Measurements from ENCODE around the gene ZKSCAN2. TPM values are rescaled to one million over a fixed set of nuclear protein-coding genes. Genes with fewer than 3 reads are reported as not detected.

Gene ZKSCAN2
- total RNA-seq, result 9.0 and 9.1 TPM in 2 replicates
- long read RNA-seq, full-length matches to known transcripts, result 1 of 5 reads
- long read RNA-seq, partial matches to known transcripts, result 0 of 5 reads
- long read RNA-seq, other reads (novel, unspliced or antisense), result 4 of 5 reads

DNA sequence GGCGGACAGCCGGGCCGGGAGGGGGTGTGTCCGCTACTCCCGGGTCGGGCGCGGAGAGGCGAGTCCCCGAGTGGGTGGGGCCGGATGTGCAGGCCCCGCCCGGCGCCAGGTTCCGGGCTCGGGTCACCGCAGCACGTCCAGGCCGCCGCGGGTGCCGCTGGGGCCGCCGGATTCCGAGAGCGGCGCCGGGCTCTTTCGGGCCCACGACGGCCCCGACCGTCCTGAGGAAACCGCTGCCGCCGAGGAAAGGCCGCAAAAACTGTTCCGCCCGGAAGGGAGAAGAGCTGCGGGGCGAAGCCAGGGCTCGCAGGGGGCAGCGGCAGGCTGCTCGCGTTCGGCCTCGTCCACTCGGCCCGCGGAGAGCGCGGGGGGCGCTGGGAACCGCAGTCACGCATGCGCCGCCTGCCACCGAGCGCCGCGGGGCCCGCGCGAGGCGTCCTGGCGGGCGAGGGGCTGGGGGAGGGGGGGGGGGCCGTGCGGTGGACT is at the start of gene ZKSCAN2:
Gene ZKSCAN2, minus strand, starts transcription at position 376 of the 486 bp plus-strand sequence. CDS start 718 bp downstream, outside the sequence.
- peaks cover 9% of the 10 kb centered on the region for H3K36me3 Mint-ChIP-seq (ENCODE audit: unreplicated experiment)
- peaks cover 40% of the 10 kb centered on the region for H3K4me1 Mint-ChIP-seq (ENCODE audit: unreplicated experiment)
- H3K9me3 Mint-ChIP-seq (ENCODE audit: unreplicated experiment), result no peaks in the 10 kb centered on the region
- TF ChIP-seq CTCF (IDR thresholded peaks at IDR 0.05), result no peak
- DNase-seq (ENCODE audit: extremely low spot score, unreplicated experiment), result peak; percentile 96
- H3K27me3 Mint-ChIP-seq (ENCODE audit: unreplicated experiment), result no peaks in the 10 kb centered on the region
- H3K4me3 Mint-ChIP-seq (ENCODE audit: unreplicated experiment), result peak within 1 kb of the TSS; percentile 94
- H3K27ac Mint-ChIP-seq (ENCODE audit: unreplicated experiment), result peak within 1 kb of the TSS; percentile 99

GRCh38 chr16:25299792-25300590 is 42.3 kb upstream of the ZKSCAN2 start:
- TF ChIP-seq CTCF (IDR thresholded peaks at IDR 0.05), result no peak
- no peak for DNase-seq (ENCODE audit: extremely low spot score, unreplicated experiment)
- no peak overlapping the region for H3K27ac Mint-ChIP-seq (ENCODE audit: unreplicated experiment)
- no peak overlapping the region for H3K4me3 Mint-ChIP-seq (ENCODE audit: unreplicated experiment)
- H3K9me3 Mint-ChIP-seq (ENCODE audit: unreplicated experiment), result no peaks in the 10 kb centered on the region
- H3K36me3 Mint-ChIP-seq (ENCODE audit: unreplicated experiment), result no peaks in the 10 kb centered on the region
- H3K27me3 Mint-ChIP-seq (ENCODE audit: unreplicated experiment), result no peaks in the 10 kb centered on the region
- no peaks in the 10 kb centered on the region for H3K4me1 Mint-ChIP-seq (ENCODE audit: unreplicated experiment)

GRCh38 chr16:25298165-25298872 is 40.7 kb upstream of the ZKSCAN2 start:
- no peaks in the 10 kb centered on the region for H3K9me3 Mint-ChIP-seq (ENCODE audit: unreplicated experiment)
- H3K36me3 Mint-ChIP-seq (ENCODE audit: unreplicated experiment), result no peaks in the 10 kb centered on the region
- no peak for TF ChIP-seq CTCF (IDR thresholded peaks at IDR 0.05)
- H3K4me1 Mint-ChIP-seq (ENCODE audit: unreplicated experiment), result no peaks in the 10 kb centered on the region
- no peak overlapping the region for H3K4me3 Mint-ChIP-seq (ENCODE audit: unreplicated experiment)
- no peak overlapping the region for H3K27ac Mint-ChIP-seq (ENCODE audit: unreplicated experiment)
- H3K27me3 Mint-ChIP-seq (ENCODE audit: unreplicated experiment), result no peaks in the 10 kb centered on the region
- DNase-seq (ENCODE audit: extremely low spot score, unreplicated experiment), result no peak

DNA sequence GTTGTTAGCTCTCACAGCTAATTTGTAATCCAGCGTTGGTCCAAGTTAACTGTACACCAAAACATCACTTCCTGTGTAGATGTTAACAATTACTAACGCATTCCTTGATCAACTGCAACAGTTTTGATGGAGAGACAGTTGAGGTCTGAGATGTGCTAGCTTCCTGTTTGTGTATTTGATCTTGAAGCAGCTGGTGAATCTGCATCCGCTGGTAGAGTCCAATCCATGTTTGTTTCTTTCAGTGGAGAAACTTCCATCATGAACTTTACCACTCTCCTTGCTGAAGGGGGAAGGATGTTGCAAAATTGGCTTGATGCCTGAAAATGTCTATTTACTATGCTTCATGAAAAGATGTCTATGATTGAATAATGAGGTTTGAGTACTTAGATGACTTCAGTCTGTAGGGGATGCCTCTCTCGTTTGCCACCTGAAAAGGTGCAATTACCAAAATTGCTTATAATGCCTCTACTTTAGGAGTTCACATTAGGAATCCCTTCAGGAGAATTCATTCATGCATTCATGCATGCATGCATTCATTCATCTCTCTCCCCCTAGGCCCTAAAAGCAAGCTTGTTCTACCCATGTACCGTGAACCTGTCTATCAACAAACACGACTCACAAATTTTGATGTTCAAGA is 39.6 kb upstream of the ZKSCAN2 start:
- Mint-ChIP-seq H3K36me3 (ENCODE audit: unreplicated experiment) (no peaks in the 10 kb centered on the region), H3K27me3 (ENCODE audit: unreplicated experiment) (no peaks in the 10 kb centered on the region), H3K9me3 (ENCODE audit: unreplicated experiment) (no peaks in the 10 kb centered on the region), H3K27ac (ENCODE audit: unreplicated experiment) (no peak overlapping the region), H3K4me3 (ENCODE audit: unreplicated experiment) (no peak overlapping the region), H3K4me1 (ENCODE audit: unreplicated experiment) (no peaks in the 10 kb centered on the region)
- no peak for TF ChIP-seq CTCF (IDR thresholded peaks at IDR 0.05)
- no peak for DNase-seq (ENCODE audit: extremely low spot score, unreplicated experiment)

Data from osteocyte (in vitro differentiated cells).